T-helper 2 cell (primary cell): Measurements from ENCODE around the gene SDCBP2.
"Not testable (repeated sequence)": the region's sequence is repeated elsewhere in the genome, so short reads cannot be mapped to it uniquely, and the experiment has no call there.

ENCODE experiments used
- DNase-seq, 5 experiments: peaks; one replicate each; pipeline versions ENCODE4 v3.0.0 to v3.0.0-alpha.2; 2012 to 2022

The SDCBP2 gene

DNA sequence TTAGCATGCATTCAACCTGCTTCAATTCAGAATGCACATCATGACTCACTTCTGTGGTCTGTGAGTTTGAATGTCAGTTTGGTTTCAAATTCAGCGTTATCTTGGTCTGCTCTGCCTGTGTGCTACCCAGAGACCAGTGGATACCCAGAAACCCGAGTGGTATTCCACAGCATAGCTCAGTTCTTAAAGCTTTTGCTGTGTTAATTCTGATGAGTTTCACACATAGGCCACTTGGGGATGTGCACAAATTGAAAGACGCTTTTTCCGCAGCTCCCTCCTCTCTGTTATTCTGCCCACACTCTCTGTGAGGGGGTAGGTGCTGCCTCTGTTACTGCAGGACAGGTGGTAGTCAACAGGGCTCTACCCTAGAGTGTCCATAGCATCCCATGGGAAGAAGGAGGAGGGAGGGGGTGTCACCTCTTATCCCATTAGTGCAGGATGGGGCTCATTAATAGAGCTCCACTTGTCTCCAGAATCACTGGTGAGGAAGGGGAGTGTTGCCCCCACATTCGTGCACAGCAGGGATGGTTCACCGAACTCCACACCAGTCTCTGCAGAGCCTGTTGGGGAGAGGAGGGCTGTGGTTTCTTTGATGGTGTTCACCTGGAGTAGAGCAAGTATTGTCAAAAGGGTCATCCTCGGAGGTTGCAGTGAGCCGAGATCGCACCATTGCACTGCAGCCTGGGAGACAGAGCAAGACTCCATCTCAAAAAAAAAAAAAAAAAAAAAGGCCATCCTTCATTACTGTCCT lies 29.2 kb upstream of the SDCBP2 start:
- peak in 1 of 5 experiments; percentile 89 for DNase-seq

DNA sequence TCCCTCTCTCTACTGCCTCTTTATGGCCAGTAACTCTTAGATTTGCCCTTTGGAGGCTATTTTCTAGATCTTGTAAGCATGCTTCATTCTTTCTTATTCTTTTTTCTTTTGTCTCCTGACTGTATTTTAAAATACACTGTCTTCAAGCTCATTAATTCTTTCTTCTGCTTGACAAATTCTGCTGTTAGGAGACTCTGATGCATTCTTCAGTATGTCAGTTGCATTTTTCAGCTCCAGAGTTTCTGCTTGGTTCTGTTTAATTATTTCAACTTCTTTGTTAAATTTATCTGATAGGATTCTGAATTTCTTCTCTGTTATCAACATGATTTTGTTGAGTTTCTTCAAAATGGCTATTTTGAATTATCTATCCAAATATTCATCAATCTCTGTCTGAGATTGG lies 25.0 kb upstream of the SDCBP2 start:
- no peak for DNase-seq

DNA sequence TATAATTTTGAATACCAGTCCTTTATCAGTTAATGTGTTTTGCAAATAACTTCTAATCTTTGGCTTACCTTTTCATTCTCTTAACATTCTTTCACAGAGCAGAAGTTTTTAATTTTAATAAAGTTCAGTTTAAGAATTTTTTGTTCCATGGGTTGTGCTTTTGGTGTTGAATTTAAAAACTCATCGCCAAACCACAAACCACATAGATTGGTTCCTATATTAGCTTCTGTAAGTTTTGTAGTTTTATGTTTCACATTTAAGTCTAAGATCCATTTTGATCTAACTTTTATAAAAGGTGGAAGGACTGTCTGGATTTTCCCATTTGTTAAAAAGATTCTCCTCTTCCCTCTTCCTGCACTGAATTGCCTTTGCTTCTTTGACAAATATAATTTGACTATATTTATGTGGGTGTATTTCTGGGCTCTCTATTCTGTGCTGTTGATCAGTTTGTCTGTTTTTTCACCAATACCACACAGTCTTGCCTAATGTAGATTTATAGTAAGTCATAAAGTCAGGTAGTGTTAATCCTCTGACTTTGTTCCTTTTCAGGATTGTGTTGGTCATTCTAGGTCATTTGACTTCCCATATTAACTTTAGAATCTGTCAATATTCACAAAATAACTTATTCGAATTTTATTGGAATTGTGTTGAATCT lies 17.5 kb upstream of the SDCBP2 start:
- peak in 1 of 5 experiments; percentile 63 for DNase-seq

DNA sequence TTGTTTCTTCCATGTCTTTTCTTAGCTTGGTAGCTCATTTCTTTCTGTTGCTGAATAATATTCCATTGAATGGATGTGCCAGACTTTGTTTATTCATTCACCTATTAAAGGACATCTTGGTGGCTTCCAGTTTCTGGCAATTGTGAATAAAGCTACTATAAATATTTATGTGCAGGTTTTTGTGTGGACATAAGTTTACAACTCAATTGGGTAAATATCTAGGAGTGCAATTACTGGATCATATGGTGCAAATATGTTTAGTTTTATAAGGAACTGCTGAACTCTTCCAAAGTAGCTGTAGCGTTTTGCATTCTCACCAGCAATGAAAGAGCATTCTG lies 16.8 kb upstream of the SDCBP2 start:
- DNase-seq, result no peak

DNA sequence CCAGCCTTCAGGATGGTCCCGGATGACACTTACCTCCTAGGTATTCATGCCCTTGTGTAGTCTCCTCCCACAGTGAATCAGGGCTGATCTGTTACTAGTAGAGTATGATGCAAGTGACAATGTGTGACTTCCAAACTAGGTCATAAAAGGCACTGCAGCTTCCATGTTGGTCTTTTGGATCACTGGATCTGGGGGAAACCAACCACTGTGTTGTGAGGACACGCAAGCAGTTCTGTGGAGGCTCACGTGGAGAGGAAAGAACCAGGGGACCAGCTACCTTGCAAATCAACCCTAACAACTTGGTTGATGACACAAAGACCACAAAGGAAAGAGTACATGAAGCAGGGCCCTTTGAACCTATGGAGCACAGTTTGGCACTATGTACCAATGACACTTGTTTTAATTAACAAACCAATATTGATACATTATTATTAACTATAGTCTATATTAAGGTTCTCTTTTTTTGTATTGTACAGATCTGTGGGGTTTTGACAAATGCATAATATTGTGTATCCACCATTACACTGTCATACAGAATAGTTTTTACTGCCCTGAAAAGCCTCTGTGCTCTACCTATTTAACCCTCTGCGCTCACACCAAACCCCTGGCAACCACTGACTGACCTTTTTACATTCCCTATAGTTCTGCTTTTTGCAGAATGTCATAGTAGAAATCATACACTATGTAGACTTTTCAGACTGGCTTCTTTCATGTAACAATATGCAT lies 16.3 kb upstream of the SDCBP2 start:
- DNase-seq, result no peak

DNA sequence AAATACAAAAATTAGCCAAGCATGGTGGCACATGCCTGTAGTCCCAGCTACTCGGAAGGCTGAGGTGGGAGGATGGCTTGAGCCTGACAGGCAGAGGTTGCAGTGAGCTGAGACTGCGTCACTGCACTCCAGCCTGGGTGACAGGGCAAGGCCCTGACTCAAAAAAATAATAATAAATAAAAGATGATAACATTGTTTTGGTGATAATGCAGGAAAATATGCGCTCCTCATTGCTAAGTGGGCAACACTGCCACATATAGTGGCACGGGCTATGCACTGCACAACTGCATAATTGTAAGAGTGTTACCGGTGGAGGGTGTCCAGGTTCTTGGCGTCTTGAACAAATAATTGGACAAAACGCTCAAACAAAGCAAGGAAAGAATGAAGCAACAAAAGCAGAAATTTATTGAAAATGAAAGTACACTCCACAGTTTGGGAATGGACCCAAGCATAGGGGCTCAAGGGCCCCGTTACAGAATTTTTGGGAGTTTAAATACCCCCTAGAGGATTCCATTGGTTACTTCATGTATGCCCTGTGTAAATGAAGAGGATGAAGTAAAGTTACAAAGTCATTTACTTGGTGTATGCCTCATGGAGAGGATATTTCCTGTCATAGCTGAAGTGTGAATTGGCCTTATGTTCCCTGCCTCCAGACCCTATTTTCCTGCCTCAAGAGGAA lies 14.6 kb upstream of the SDCBP2 start:
- not testable (repeated sequence) for DNase-seq

DNA sequence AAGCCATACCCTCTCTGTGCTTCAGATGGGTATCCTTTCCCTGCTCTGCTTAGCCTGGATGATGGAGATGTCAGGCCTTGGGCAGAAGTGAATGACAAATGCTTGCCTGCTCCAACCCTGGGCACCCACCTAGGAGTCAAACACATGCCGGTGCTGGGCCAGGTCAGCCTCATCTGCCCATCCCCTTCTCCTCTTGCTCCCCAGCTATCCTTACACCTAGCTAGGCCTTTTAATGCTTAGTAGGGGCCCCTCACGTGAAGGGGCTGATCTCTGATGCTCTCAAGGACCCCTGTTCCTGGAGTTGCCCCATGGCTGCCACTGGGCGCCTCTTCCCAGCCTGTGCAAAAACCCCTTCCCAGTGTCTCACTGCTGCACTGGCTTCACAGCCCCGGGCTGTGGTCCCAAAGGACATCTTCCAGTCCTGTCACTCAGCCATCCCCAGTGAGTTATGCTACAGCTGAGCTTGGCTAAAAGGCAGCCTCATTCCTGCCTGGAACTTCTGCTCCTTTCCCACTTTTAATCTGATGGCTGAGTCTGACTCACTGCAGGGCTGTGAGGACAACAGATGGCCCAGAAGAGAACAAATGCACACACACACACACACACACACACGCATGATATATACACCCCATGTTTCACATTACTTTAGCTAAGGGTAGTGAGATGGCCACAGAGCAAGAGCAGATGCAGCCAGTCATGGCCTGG lies 12.8 kb upstream of the SDCBP2 start:
- DNase-seq, result no peak

DNA sequence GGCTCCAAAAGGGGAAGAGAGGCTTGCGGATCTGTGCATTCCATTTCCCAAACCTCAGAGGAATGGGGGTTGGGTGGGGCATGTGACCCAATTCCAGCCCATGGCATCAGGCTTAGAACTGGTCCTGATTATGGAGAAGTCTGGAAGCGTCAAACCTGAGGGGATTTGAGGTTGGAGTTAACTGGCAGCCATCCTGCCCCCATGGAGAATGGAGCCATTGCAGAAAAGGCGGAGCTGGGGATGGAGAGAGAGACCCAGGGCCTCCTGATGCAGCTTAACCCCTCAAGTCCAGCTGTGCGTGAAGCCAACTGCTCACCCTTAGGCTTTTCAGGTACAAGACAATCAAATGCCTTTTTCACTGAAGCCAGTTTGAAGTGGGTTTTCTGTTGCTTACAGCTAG lies 9.9 kb upstream of the SDCBP2 start:
- no peak for DNase-seq

DNA sequence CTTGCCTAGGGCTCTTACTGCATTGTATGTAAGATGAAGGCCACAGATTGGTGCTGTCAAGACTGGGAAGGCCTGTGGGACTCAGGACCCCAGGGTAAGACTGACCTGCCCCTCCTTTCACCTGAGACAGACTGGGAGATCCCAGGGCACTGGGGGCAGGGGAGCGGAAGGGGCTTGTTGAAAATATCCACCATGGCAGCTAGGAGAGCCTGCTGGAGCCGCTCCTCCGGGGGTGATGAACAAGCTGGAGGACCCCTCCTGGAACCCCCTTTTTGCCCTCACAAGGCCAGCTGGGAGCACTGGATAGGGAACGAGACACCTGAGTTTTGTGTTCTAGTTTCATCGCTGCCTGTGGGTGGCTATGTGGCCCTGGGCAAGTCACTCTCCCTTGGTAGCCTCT lies 9.2 kb upstream of the SDCBP2 start:
- DNase-seq, result no peak

DNA sequence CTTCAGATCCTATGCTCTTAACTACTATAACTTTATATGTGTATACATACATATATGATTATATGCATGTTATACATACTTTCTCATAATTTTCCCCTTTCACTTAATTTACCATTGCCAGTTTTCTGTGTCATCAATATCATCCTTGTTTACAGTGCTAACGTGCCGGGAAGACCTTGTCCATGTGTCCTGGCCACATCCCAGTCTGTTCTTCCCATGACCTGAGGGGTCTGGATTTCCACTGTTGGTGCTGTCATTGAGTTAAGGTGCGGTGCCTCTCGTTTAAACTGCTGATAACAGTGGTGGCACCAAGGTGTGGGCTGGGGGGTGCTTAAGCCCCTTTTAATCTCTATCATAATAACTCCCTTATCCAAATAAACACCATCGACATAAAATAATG lies 8.5 kb upstream of the SDCBP2 start:
- no peak for DNase-seq

DNA sequence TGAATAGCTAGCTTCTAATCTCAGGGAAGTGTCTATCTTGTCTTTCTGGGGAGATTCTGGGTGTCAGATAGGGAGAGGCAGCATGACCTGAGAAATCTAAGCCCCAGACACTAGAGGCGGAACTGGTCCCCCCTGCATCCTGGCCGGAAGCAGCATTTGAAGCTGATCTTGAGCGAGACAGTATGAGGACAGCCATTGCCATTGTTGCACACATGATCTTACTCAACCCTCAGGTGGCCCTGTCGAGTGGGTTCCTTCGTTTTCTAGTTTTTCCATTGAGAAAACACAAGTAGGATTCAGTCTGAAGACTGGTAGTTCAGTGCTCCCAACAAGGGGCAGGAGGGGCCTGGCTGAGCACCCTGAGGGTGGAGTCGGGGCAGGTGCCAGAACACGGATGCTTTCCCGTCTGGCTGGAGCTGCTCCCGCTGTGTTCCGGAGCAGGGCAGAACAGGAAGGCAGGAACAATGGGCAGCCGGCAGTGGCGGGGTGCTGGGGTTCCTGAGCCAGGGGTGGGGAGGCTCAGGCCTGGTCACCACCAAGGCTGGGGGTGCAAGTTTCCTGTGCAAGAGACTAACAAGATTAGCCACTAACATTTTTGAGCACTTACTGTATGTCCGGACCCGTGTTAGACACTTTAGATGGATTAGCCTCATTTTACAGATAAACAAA lies 7.9 kb upstream of the SDCBP2 start:
- no peak for DNase-seq

DNA sequence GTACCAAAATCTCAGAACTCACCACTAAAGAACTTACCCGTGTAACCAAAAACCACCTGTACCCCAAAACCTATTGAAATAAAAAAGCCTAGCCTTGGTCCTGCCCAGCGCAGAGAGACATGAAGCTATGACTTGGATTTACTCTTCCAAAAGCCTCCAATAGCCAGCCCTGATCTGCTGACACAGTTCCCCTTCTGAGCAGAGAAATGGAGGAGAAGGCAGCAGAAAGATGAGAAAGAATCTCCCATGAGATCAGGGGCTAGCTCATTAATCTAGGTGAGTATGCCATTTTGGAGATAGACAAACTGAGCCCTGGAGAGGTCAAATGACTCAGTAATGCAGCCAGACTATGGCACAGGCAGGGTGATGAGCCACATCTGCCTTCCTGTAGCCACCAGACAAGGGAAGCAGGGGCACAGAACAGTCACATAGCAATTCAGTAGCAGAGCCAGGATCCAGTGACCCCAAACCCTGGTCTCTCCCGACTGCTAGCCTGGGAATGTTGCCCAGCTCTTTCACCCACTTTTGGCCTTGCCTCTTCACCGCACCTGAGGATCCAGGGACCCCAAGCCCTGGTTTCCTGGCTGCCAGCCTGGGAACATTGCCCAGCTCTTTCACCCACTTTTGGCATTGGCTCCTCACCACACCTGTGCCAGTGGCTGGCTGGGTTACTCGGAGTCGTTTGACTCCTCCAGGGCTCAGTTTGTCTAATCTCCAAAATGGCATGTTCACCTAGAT lies 7.2 kb upstream of the SDCBP2 start:
- no peak for DNase-seq

DNA sequence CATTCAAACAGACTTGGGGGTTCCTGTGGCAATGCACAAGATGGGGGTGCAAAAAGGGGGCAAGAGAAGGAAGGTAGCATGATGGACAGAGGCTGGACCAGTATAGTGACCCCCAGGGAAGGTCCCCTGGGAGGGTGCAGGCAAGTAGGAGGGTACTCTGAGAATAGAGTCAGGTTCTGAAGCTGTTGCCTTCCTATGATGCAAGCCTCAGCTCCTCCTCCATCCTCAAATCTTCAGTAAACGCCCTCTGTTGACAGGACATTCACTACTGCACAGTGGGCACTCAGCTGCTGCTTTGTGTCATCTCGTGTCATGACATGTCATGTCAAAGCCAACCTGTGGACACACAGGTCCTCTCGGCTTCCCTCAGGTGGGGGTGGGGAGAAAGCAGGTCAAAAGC lies 5.8 kb upstream of the SDCBP2 start:
- DNase-seq, result no peak

DNA sequence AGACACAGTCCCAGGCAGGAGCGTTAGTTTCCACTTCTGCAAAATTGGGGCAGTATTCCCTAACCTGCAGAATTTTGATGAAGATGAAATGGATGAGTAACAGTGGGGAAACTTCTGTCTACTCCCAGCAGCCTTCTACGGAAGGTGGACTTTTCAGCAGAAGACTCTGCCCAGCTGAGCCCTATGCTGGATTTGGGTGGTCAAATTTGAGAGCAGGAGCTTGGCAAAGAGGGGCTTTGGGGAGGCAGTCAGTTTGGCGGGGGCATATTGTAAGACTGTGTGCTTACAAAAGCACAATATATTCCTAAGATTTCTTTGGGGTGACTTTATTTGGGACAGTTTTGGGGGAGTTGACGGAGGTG lies 5.4 kb upstream of the SDCBP2 start:
- no peak for DNase-seq

DNA sequence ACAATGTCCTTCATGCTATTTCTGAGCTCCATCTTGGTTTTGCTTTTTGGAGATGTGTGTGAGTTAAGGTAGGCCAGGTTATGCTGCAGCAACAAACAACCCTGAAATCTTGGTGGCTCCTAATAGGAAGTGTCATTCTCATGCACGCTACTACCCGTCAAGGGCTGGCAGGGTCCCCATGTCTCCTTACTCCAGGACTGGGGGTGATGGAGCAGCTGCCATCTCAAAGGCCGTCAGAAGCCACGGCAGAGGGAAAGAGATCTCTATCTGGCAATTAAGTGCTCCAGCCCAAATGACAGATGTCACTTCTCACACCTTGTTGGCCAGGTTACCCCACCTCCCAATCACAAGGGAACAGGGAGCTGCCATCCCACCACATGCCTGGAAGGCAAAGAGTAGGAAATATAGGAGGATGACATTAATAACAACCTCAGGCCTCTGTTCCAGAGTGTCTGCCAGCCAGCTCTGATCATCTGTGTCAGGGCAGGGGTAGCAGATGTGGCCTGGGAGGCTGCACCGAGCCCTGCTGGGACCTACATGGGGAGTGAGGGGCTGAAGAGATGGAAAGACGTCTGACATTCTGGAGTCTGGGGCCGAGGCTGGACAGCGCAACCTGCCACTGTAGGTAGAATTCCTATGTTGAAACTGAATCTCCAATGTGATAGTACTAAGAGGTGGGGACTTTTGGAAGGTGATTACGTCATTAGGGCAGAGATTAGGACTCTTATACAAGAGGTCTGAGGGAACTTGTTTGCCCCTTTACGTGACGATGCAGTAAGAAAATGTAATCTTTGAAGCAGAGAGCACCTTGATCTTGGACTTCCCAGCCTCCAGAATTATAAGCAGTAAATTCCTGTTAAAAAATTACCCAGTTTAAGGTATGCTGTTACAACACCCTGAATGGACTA lies 4.8 kb upstream of the SDCBP2 start:
- no peak for DNase-seq

DNA sequence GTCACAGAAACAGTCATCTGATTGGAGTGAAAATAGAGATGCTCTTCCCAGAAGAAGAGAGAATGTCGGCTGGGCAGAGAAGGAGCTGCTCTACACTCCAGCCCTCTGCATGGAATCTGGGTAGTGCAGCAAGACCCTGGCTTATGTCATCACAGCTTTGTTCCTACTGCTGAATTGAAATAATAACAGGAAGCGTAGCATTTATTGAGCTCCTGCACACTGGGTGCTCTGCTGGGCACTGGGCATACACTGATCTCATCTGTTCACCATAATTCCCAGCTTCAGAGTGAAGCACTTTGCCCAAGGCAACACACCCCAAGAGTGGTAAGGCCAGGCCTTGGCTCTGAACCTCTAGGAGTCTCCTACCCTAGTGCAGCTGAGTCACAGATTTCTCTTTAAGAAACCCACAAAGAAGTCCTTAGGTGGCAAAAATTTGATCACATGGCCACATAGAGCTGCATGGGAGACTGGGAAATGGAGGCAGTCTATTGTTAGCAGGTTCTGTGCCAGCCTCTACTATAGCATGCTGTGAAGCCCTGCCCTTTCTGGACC lies 3.9 kb upstream of the SDCBP2 start:
- no peak for DNase-seq

DNA sequence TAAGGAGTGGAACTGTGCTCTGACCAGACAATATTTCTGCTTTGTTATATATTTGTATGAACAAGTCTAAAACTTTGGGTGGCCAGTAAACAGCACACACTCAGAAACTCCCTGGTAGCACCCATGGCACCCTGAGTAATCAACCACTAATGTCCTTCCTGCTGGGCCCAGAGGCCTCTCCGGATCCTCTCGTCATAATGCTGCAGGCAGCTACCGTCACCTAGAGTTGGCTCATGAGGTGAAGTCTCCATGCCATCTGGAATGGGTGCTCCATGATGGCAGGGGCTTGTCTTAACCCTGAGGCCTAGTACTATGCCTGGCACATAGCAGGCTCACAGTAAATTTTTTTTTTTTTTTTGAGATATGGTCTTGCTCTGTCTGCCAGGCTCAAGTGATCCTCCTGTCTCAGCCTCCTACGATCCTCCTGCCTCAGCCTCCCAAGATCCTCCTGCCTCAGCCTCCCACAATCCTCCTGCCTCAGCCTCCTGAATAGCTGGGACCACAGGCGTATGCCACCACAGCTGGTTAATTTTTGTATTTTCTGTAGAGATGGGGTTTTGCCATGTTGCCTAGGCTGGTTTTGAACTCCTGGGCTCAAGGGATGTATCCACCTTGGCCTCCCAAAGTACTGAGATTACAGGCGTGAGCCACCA lies 3.0 kb upstream of the SDCBP2 start:
- DNase-seq, result no peak

DNA sequence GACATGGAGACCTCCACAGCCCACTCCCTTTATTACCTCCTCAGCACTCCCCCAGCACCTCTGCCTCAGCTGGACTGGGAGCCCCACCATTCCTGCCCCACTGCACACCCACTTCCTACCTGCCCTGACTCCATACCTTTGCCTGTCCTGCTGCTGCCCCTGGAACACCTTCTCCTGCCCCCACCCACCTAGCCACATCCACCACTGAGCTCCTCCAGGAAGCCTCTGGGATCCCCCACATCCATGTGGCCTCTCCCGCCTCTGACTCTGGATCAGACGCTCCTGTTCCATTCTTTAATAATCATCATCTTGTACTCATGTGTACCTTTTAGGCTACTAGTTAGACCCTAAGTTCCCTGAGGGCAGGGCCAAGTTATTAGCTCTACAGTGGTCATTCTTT lies 2.2 kb upstream of the SDCBP2 start:
- no peak for DNase-seq

DNA sequence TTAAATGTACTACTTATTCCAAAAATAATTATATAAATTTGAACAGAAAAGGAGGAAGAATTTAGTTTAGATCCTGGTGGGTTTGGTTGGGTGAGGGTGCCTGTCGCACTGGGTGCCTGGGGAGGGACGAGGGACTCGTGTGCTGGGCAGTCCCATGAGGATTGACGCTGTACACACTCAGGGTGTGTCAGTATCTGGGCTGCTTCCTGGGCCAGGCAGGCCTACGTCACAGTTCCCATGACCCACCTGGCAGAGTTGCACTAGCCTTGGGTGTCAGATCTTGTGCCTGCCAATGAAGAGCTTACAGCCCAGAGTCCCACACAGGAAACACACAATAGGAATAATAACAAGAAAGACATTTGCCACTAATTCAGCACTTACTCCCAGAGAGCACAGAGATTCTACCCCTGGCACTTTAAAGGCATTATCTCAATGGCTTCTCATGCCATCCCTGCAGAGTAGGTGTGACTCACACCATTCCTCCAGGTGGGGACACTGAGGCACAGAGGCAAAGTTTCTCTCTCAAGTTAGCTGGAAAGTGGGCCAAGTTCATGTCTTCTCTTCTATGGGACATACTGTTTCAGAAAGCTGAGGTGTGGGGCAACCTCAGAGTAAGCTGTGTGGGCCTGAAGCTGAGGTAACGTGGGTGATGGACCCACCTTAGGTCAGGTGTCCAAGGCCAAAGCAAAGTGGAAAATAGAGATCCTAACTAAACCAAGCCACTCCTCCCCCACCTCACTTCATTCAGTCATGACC lies 1.3 kb upstream of the SDCBP2 start:
- peak in 2 of 5 experiments; percentile 28 to 63 for DNase-seq
